Fibroblast of skin of left quadriceps (primary cell): ENCODE measurements around the gene RMI1.
"Not testable (repeated sequence)": the region's sequence is repeated elsewhere in the genome, so short reads cannot be mapped to it uniquely, and the experiment has no call there.

Experiments
- DNase-seq, 2 experiments: peaks; one replicate each; pipeline ENCODE4 v3.0.0-alpha.2; 2013; ENCODE audit warnings: low read depth in 2 of 2

RMI1 gene

DNA sequence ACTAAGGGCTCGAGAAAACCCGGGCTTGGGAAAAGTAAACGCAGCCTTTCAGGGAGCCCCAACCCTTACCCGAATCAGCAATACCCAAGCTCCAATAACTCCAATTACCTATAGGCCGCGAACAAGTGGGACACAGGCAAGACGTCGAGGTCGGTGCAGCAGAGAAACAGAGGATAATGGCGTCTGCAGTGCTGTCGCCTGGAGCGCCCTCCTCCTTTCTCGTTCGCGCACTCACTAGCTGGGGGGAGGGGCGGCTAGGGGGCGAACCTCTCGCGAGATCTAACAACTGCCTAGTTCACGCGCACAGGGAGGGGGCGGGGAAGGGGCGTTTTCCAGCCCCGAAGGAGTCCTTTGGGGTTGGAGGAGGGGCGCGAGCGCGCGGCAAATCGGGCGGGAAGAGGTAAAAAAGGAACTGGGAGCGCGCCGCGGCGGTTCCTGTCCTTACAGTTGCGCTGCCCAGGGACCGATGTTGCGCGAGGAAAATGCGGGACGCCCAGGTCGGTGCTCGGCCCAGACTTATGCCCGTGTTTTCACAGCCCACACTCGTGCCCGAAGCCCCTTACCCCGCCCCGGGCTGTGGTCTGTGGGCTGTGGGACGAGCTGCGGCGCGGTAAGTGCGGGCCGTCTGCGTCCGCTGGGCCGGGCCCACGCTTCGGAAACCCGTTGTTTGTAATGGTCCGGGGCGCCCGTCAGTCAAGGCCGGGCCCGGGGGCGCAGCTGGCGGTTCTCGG is at the start of gene RMI1:
RMI1 (plus strand) TSS at position 411 of the 731 bp plus-strand sequence. CDS start 20,182 bp downstream, outside the sequence.
- DNase-seq, result peak; percentile 98

GRCh38 chr9:83930881-83931280 is 49.7 kb upstream of the RMI1 start:
- no peak for DNase-seq

DNA sequence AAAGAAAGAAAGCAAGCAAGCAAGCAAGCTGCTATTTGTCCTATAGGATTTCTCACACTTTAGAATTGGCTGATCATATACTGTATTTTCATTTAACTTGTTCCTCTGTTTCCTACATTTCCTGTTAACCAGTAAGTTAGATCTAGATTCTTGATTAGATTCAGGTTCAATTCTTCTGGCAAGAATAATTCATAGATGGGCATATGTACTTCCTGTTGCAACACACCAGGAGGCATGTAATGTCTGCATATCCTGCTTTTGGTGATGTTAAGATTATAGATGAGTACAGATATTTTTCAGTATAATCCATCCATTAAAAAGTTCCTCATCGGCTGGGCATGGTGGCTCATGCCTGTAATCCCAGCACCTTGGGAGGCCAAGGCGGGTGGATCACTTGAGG is 48.6 kb upstream of the RMI1 start:
- no peak for DNase-seq

DNA sequence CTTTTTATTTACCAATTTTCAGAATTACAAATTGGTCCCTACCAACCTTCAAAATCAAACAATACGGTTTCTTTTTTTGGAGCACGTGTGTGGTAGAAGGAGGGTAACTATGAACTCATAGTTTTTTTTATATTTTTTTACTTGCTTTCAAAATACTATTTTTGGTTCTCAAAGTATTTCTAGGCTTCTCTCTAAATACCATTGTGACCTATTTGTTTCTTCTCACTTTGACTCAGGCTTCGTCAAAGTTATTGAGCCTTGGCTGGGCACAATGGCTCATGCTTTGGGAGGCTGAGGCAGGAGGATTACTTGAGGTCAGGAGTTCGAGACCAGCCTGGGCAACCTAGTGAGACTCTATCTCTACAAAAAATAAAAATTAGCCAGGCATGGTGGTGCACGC is 47.8 kb upstream of the RMI1 start:
- no peak for DNase-seq

- DNase-seq, result peak; percentile 23 to 29
Observed at GRCh38 chr9:83933790-83934189, 46.8 kb upstream of the RMI1 start.

- DNase-seq, result peak; percentile 32 to 44
Observed at GRCh38 chr9:83934569-83935275, 45.9 kb upstream of the RMI1 start.

- peak; percentile 45 to 51 for DNase-seq
Observed at GRCh38 chr9:83935276-83935935, 45.2 kb upstream of the RMI1 start.

- DNase-seq, result no peak
Observed at GRCh38 chr9:83936523-83936922, 44.1 kb upstream of the RMI1 start.

DNA sequence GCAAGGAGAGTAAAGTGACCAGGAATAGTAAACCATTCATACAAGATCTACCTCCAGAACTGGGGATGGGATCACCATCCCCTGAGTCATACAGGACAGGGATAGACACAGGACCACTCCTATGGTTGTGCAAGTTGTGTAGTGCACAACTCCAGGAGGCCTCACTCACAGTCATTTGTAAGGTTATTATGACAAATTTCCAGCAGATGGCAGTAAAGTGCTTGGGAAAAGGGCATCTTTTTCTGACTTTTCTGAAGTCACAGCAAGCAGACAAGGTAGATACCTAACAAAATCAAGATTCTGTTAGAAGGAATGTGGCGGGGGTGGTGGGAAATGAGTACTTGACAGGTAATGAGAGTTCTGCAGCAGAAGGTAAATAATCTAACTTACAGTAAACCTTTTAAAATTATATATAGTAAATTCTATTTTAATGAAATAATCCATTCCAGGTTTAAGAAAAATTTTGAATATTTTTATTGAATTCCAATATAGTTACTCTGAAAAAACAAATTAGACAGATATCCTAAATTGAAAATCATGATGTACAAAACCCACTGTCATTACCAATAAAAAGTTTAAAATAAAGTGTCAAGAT is 42.6 kb upstream of the RMI1 start:
- peak in 1 of 2 experiments; percentile 32 for DNase-seq

DNA sequence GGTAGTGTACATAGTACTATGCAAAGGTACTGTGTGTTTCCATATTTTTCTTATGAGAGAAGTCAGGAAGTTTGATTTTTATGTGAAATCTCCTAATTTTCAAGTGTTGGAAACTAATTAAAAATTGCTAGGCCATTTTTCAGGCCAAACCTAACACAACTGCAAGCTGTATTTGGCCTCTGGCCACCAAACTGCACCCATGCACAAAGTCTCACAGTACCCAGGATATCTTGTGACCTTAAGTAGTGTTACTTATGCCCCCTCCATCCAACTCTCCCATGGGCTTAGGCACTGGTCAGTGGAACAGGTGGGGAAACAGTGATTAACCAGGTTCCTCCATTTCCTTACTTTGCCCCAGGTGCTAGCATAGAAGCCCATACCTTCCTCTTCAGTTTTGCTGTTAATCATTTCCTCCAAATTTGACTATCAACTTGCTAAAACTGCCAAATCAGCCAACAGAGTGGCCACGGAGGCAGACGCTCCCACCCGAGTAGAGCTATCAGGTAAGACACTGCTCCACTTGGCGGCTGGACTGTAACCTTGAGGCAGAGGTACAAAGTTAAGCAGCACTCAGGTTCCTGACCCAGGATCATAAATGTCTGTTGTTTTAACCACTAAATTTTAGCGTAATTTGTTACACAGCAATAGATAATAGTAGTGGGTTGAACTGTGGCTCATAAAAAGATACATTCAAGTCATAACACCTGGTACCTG is 39.9 kb upstream of the RMI1 start:
- no peak for DNase-seq

- not testable (repeated sequence) for DNase-seq
Observed at GRCh38 chr9:83948096-83948495, 32.5 kb upstream of the RMI1 start.

GRCh38 chr9:83956086-83956435 is 24.5 kb upstream of the RMI1 start:
- no peak for DNase-seq

DNA sequence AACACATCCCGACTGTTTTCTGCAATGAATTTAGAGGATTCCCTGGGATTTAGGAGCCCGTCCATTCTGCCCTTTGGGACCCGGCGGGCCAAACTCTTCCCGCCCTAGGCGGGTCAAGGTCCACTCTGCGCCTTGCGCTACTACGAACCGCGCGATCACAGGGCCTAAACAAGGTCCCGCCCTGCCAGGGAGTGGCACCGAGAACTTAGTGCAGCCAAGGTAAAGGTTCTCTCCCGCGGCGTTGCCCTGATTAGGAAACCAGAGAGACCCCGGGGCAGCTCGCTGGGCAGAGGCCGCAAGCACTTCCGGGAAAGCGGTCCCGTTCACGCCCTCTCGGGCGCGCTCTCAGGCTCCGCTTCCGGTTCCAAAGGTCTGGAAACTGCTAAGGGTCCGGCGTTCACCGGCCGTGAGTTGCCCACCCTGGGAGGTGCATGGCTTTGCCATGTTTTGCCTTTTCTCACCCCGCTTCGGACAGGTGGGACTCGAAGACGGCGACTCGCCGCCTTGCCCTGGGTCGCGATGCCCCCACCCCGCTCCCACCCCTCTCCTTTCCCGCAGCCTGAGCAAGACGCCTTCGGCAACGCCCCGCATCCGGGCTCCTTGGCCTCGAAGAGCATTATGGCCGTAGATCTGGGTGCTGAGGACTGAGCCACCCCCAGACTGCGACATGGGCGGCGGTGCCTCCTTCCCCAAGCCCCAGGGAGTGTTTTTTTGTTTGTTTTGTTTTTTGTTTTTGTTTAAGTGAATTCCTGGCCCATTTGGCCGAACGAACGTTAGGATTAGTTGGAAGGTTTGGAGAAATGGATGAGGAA is 24.0 kb upstream of the RMI1 start:
- DNase-seq, result no peak

DNA sequence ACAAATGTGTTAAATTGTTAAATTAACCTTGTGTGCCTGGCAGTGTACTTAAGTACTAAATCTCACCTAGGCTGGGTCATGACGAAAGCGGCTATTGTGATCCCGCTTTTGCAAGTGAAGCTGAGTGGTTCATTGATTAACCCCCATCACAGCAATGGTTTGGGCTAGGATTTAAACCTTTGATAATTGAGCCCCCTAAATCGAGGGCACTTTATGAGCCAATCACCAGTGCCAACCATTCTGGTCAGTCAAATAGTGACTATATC is 23.4 kb upstream of the RMI1 start:
- no peak for DNase-seq

GRCh38 chr9:83959061-83959460 is 21.5 kb upstream of the RMI1 start:
- DNase-seq, result no peak

DNA sequence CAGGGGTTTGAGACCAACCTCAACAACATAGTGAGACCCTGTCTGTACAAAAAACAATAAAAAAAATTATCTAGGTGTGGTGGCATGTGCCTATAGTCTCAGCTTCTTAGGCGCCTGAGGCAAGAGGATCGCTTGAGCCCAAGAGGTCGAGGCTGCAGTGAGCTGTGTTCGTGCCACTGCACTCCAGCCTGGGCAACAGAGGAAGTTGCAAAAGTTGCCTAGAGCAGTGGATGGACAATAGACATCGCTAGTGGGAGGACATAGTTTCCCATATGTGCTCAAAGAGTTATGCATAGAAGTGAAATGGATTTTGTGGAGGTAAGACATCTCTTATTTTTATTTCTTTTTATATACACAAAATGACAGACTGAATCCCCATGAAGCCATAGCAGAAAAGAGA is 19.6 kb upstream of the RMI1 start:
- no peak for DNase-seq

DNA sequence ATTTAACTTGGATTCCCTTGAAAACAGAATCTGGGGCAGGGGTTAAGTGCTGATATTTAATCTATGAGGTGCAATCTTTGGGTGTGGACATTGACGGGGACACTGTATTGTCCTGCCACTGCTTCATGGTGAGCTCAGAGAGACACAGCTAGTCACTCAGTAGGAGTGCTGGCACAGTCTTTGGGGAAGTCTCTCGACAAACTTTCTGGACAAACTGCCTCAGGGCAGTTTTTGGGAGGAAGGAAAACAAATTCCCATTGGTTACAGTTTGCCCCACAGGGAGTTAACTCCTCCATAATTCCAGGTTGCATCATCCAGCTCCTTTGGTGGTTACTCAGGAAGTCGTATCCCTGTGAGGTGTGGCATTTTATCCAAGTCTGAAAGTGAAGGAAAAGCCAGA is 18.4 kb upstream of the RMI1 start:
- DNase-seq, result no peak

DNA sequence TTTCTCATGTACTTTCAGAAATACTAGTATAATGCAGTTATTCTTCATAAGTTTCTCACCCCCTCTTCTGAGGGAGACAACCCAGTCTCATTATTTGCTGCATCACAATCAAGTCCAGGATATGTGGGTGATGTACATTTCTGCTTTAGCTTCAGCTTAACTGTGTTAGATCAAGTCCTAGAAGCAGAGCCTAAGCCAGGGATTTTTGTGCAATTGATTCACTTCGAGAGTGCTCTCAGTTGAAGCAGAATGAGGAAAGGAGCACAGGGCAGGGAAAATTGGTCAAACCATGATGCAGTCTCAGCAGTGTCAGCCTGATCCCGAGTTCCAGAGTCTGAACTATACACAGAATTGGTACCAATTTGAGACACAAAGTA is 15.6 kb upstream of the RMI1 start:
- no peak for DNase-seq

- no peak for DNase-seq
Observed at GRCh38 chr9:83965350-83966208, 15.0 kb upstream of the RMI1 start.

DNA sequence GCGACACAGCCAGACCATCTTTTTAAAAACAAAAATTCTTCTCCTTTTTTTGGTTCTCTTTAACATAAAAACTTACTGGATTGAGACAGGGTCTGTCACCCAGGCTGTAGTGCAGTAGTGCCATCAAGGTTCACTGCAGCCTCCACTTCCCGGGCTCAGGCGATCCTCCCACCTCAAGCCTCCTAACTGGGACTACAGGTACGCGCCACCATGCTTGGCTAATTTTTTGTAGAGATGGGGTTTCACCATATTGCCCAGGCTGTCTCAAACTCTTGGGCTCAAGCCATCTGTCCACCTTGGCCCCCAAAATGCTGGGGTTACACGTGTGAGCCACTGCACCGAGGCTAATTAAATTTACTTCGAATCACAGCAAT is 14.4 kb upstream of the RMI1 start:
- DNase-seq, result no peak
